HepG2 (cell line): ENCODE measurements around the gene KCTD21. TPM values are rescaled to one million over a fixed set of nuclear protein-coding genes. Genes with fewer than 3 reads are reported as not detected.

Experiments used
- ATAC-seq: fragments of 200-7000 bp; cut with Tn5 transposase; 3 replicates; pipeline ENCODE4 v1.9.1; 2020; ENCODE audit warnings: mild to moderate bottlenecking, moderate library complexity
- BruUV-seq: library from RNA; stranded (reverse); fragments of 400-500 nt; replicated peaks from 2 replicates; lab custom pipeline; 2021; lab: Mats Ljungman, UMichigan
- CTCF ChIA-PET: fragments of 300-600 bp; formaldehyde crosslinking; extraction: SDS; loops from one replicate; lab custom pipeline; 2021; ENCODE audit warnings: low total read pairs, inconsistent platforms, low intra/inter-chr PET ratio; lab: Yijun Ruan, JAX
- POLR2A ChIA-PET: fragments of 350-600 bp; sonication (Branson Sonifier 250); formaldehyde crosslinking; loops from one replicate; lab custom pipeline; 2020; ENCODE audit warnings: antibody characterized with exemption, inconsistent platforms; lab: Yijun Ruan, JAX
- DNase-seq: peaks from one replicate; pipeline ENCODE4 v3.0.0-alpha.2; 2015; ENCODE audit warnings: low spot score
- FAIRE-seq: peaks from 3 replicates; lab custom pipeline; 2011; peaks lifted over from hg19 to GRCh38; lab: Jason Lieb, UNC
- H2AFZ ChIP-seq: one replicate; pipeline ENCODE4 v1.6.1; 2011; ENCODE audit warnings: low read length, inconsistent platforms
- H3K27ac ChIP-seq: fragments of 300-600 bp; 3 replicates; pipeline ENCODE4 v1.8.0; 2011; ENCODE audit warnings: mixed run types, mild to moderate bottlenecking, mixed read lengths, low read length, inconsistent platforms; ENCODE audit not compliant: insufficient read depth; ENCODE audit errors: extremely low read length
- H3K27me3 ChIP-seq, 2 experiments: fragments of 200-600 bp in 1 of 2; 2 replicates in 1 of 2; 3 replicates in 1 of 2; pipeline versions ENCODE4 v1.6.0 to v1.8.0; 2011; ENCODE audit warnings: low read length in 2 of 2, mild to moderate bottlenecking in 2 of 2, moderate library complexity in 2 of 2, inconsistent platforms in 1 of 2; ENCODE audit not compliant: insufficient read depth in 2 of 2, control insufficient read depth in 1 of 2
- H3K36me3 ChIP-seq, 2 experiments: fragments of 200-600 bp in 1 of 2; replicated peaks in 1 of 2; 2 replicates in 1 of 2; 3 replicates in 1 of 2; pipeline versions ENCODE4 v1.5.1 to v1.8.0; 2011; ENCODE audit warnings: low read length in 2 of 2, inconsistent platforms in 1 of 2; ENCODE audit not compliant: insufficient read depth in 2 of 2, control insufficient read depth in 1 of 2
- H3K4me1 ChIP-seq: 2 replicates; pipeline ENCODE4 v1.5.1; 2012; ENCODE audit warnings: low read length, inconsistent platforms; ENCODE audit not compliant: insufficient read depth
- H3K4me2 ChIP-seq: 2 replicates; pipeline ENCODE4 v1.6.0; 2011; ENCODE audit warnings: low read depth, low read length, inconsistent platforms
- H3K4me3 ChIP-seq, 3 experiments: fragments of 200-600 bp in 1 of 3; sonication (generic), shearing (Covaris generic) in 1 of 3; replicated peaks in 1 of 3; 2 replicates each; pipeline ENCODE4 v1.5.1; 2011 to 2016; ENCODE audit warnings: low read length in 3 of 3, inconsistent platforms in 2 of 3, low read depth in 2 of 3, mild to moderate bottlenecking in 2 of 3, control low read depth in 1 of 3, mixed read lengths in 1 of 3; ENCODE audit not compliant: insufficient read depth in 1 of 3
- H3K79me2 ChIP-seq: one replicate; pipeline ENCODE4 v1.6.1; 2011; ENCODE audit warnings: low read length, inconsistent platforms; ENCODE audit not compliant: insufficient read depth
- H3K9ac ChIP-seq: 2 replicates; pipeline ENCODE4 v1.6.0; 2011; ENCODE audit warnings: mild to moderate bottlenecking, low read depth, low read length, inconsistent platforms; ENCODE audit not compliant: insufficient read depth
- H3K9me3 ChIP-seq: 2 replicates; pipeline ENCODE4 v1.5.1; 2012; ENCODE audit warnings: mild to moderate bottlenecking, low read length
- H4K20me1 ChIP-seq: 2 replicates; pipeline ENCODE4 v1.6.0; 2011; ENCODE audit warnings: inconsistent platforms, mild to moderate bottlenecking, low read length, moderate library complexity; ENCODE audit not compliant: insufficient read depth
- BHLHE40 ChIP-seq: IDR thresholded peaks from 2 replicates; pipeline ENCODE4 v1.6.1; 2011; ENCODE audit warnings: low read length, improper control_type of control experiment
- NCOA1 ChIP-seq: sonication (generic); formaldehyde crosslinking; IDR thresholded peaks from 2 replicates; pipeline ENCODE4 v1.9.0; 2021; ENCODE audit warnings: missing genetic modification reagents
- ZNF207 ChIP-seq: fragments of 450-650 bp; IDR thresholded peaks from 2 replicates; pipeline ENCODE4 v1.6.1; 2016; ENCODE audit warnings: antibody characterized with exemption, borderline replicate concordance
- ZNF431 ChIP-seq: sonication (generic); formaldehyde crosslinking; IDR thresholded peaks from 2 replicates; pipeline ENCODE4 v1.9.0; 2022; ENCODE audit warnings: missing genetic modification reagents, low read depth, mild to moderate bottlenecking, borderline replicate concordance
- ZNF558 ChIP-seq: sonication (generic); formaldehyde crosslinking; IDR thresholded peaks from 2 replicates; pipeline ENCODE4 v1.9.0; 2022; ENCODE audit warnings: mild to moderate bottlenecking, missing genetic modification reagents, borderline replicate concordance
- ZXDC ChIP-seq: sonication (generic); formaldehyde crosslinking; IDR thresholded peaks from 2 replicates; pipeline ENCODE4 v1.5.0; 2020; ENCODE audit warnings: mild to moderate bottlenecking, missing genetic modification reagents
- WGBS: methylation state at CpG from one replicate; pipeline ENCODE4 v1.1.6; 2017; ENCODE audit warnings: low lambda C conversion rate; 5-methylcytosine and 5-hydroxymethylcytosine counted together
- in situ Hi-C: cut with HindIII; loops from 2 replicates; pipeline ENCODE4 v1.10.0; 2017; ENCODE audit warnings: low pct_unique_long_range_greater_than_20kb; ENCODE audit not compliant: extremely low pct_ligation_motif_present
- intact Hi-C: fragments of 100-400 bp; cut with micrococcal nuclease; formaldehyde crosslinking; loops from one replicate; pipeline ENCODE4 v1.10.0; 2022; ENCODE audit not compliant: unreplicated experiment
- polyA plus RNA-seq, 8 experiments: library from polyadenylated mRNA; depleted of rRNA in 3 of 8; stranded (reverse) in 7 of 8; unstranded in 1 of 8; fragments of >200 nt; fragmentation: Illumina TruSeq in 4 of 8; extraction: Trizol in 4 of 8; gene quantifications; 2 replicates each; pipeline versions ENCODE4 v1.2.1 to v1.2.3, GENCODE V29; 2011 to 2016; ENCODE audit warnings: low read depth in 4 of 8, missing spikeins in 1 of 8, mixed read lengths in 1 of 8; ENCODE audit not compliant: insufficient read depth in 1 of 8
- total RNA-seq, 5 experiments: library from RNA; depleted of rRNA; stranded (reverse); fragments of >200 nt; fragmentation: Illumina TruSeq; extraction: Trizol; gene quantifications; 2 replicates each; pipeline ENCODE4 v1.2.3, GENCODE V29; 2016; ENCODE audit warnings: low read depth in 1 of 5
- TF ChIP-seq, protein P1 (sequence below): sonication (generic); formaldehyde crosslinking; IDR thresholded peaks from 2 replicates; pipeline ENCODE4 v1.4.0; 2020; ENCODE audit warnings: mild to moderate bottlenecking, missing genetic modification reagents

The KCTD21 gene
- total and polyA plus RNA-seq, 2 of the 13 experiments (the other 11 are each of a cell fraction or from before 2014, with no cell fraction given): 3.1 to 13.5 TPM

- no TSS peak for BruUV-seq
- H3K9me3 ChIP-seq: no peaks in the 10 kb centered on the region
- no peaks in the 10 kb centered on the region for H3K27me3 ChIP-seq
- no peak overlapping the region for H3K27ac ChIP-seq
- in situ Hi-C loops: loop anchor here (5.0 kb wide), 2 partner anchors 192 to 337 kb away; partner anchors contain the start of gene GAB2
- DNase-seq (no peak), ATAC-seq (no peak), FAIRE-seq (no peak)
- POLR2A ChIA-PET: no interaction called here
- H2AFZ ChIP-seq: no peak overlapping the region
- peaks cover 17 to 38% of the 10 kb centered on the region in 2 experiments for H3K36me3 ChIP-seq
- no peaks in the 10 kb centered on the region for H4K20me1 ChIP-seq
- CTCF ChIA-PET: no interaction called here
- intact Hi-C loops: no loop called here
- H3K79me2 ChIP-seq: no peaks in the 10 kb centered on the region
- H3K4me2 ChIP-seq: no peak overlapping the region
- no peak overlapping the region for H3K9ac ChIP-seq
- no peak overlapping the region for H3K4me3 ChIP-seq
- H3K4me1 ChIP-seq: peaks cover 13% of the 10 kb centered on the region
- TF ChIP-seq ZNF558 (CRISPR knock-in tag): no peak
- TF ChIP-seq, protein P1, sequence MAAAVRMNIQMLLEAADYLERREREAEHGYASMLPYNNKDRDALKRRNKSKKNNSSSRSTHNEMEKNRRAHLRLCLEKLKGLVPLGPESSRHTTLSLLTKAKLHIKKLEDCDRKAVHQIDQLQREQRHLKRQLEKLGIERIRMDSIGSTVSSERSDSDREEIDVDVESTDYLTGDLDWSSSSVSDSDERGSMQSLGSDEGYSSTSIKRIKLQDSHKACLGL (CRISPR knock-in tag): no peak
- no peak for TF ChIP-seq NCOA1 (CRISPR knock-in tag)
- no peak for TF ChIP-seq ZNF431 (CRISPR knock-in tag)
- TF ChIP-seq ZNF207: no peak
- no peak for TF ChIP-seq ZXDC (CRISPR knock-in tag)
- TF ChIP-seq BHLHE40: no peak
- WGBS: 96% methylated on average over 7 of the region's 7 CpGs
Measured at GRCh38 chr11:78224906-78225420, 36.5 kb upstream of the KCTD21 start.
